DOHH2 (cell line): ENCODE data around the gene MYH11.

Experiments used
- EZH2phosphoT487 ChIP-seq: fragments of 200-600 bp; sonication (generic); IDR thresholded peaks from 2 replicates; pipeline ENCODE4 v1.6.1; 2017; ENCODE audit warnings: borderline replicate concordance, mild to moderate bottlenecking, antibody characterized with exemption, low read length, moderate library complexity, mixed read lengths
- TF ChIP-seq, protein P1 (sequence below): fragments of 200-600 bp; sonication (generic); IDR thresholded peaks from one replicate; pipeline ENCODE4 v1.5.1; 2014; ENCODE audit warnings: antibody characterized with exemption, mild to moderate bottlenecking, low read depth, low read length; ENCODE audit not compliant: poor library complexity, severe bottlenecking

DNA sequence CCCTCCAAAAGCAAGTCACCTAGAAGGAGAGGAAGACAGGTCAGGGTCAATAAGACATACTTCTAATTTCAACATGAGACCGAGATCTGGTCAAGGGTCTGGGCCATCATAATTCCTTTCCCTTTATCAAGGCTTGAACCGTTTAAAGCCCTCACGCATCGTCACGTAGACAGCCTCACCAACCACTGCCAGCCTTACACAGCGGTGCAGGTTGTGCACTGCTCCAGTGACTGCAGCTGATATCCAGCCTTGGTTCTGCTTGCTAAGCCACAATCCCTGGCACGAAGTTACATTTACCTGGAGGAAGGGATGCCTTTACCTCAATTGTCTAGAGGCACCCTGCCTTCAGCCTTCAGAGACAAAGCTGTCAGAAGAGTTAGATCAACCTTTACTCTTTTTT lies 85.1 kb downstream of the MYH11 start:
- TF ChIP-seq, protein P1, sequence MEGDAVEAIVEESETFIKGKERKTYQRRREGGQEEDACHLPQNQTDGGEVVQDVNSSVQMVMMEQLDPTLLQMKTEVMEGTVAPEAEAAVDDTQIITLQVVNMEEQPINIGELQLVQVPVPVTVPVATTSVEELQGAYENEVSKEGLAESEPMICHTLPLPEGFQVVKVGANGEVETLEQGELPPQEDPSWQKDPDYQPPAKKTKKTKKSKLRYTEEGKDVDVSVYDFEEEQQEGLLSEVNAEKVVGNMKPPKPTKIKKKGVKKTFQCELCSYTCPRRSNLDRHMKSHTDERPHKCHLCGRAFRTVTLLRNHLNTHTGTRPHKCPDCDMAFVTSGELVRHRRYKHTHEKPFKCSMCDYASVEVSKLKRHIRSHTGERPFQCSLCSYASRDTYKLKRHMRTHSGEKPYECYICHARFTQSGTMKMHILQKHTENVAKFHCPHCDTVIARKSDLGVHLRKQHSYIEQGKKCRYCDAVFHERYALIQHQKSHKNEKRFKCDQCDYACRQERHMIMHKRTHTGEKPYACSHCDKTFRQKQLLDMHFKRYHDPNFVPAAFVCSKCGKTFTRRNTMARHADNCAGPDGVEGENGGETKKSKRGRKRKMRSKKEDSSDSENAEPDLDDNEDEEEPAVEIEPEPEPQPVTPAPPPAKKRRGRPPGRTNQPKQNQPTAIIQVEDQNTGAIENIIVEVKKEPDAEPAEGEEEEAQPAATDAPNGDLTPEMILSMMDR, result no peak
- TF ChIP-seq EZH2phosphoT487, result no peak
